ENCODE results near the gene KCNV2.

KCNV2 gene

GRCh38 chr9:2720179-2720654 lies 2.9 kb downstream of the KCNV2 start:
- no peak for DNase-seq (ENCODE audit: low read depth)

- DNase-seq (ENCODE audit: low read depth): no peak
These were observed 5.4 kb downstream of the KCNV2 start for GRCh38 chr9:2722715-2723114.

- no peak for DNase-seq (ENCODE audit: low read depth)
These were observed 6.2 kb downstream of the KCNV2 start for GRCh38 chr9:2723376-2724065.

- no peak for DNase-seq (ENCODE audit: low read depth)
These were observed 7.8 kb downstream of the KCNV2 start for GRCh38 chr9:2725126-2725525.

GRCh38 chr9:2725898-2726649 lies 8.8 kb downstream of the KCNV2 start:
- no peak for DNase-seq (ENCODE audit: low read depth)

- no peak for DNase-seq (ENCODE audit: low read depth)
These were observed 9.5 kb downstream of the KCNV2 start for GRCh38 chr9:2726650-2727340.

GRCh38 chr9:2727374-2727773 lies 10.1 kb downstream of the KCNV2 start:
- DNase-seq (ENCODE audit: low read depth): no peak

- DNase-seq (ENCODE audit: low read depth): no peak
These were observed 10.8 kb downstream of the KCNV2 start for GRCh38 chr9:2727966-2728613.

GRCh38 chr9:2729003-2729402 lies 11.7 kb downstream of the KCNV2 start:
- no peak for DNase-seq (ENCODE audit: low read depth)

- no peak for DNase-seq (ENCODE audit: low read depth)
These were observed 12.4 kb downstream of the KCNV2 start for GRCh38 chr9:2729721-2730120.

GRCh38 chr9:2730971-2731370 lies 13.7 kb downstream of the KCNV2 start:
- no peak for DNase-seq (ENCODE audit: low read depth)

GRCh38 chr9:2732492-2732891 lies 15.2 kb downstream of the KCNV2 start:
- no peak for DNase-seq (ENCODE audit: low read depth)

GRCh38 chr9:2740616-2741015 lies 23.3 kb downstream of the KCNV2 start:
- no peak for DNase-seq (ENCODE audit: low read depth)

- no peak for DNase-seq (ENCODE audit: low read depth)
These were observed 24.3 kb downstream of the KCNV2 start for GRCh38 chr9:2741441-2742158.

GRCh38 chr9:2742214-2742613 lies 24.9 kb downstream of the KCNV2 start:
- DNase-seq (ENCODE audit: low read depth): no peak

- no peak for DNase-seq (ENCODE audit: low read depth)
These were observed 26.7 kb downstream of the KCNV2 start for GRCh38 chr9:2743937-2744529.

GRCh38 chr9:2745560-2746380 lies 28.5 kb downstream of the KCNV2 start:
- DNase-seq (ENCODE audit: low read depth): no peak

- no peak for DNase-seq (ENCODE audit: low read depth)
These were observed 32.2 kb downstream of the KCNV2 start for GRCh38 chr9:2749485-2749884.

- DNase-seq (ENCODE audit: low read depth): no peak
These were observed 38.0 kb downstream of the KCNV2 start for GRCh38 chr9:2755285-2755684.

GRCh38 chr9:2758162-2758897 lies 41.0 kb downstream of the KCNV2 start:
- no peak for DNase-seq (ENCODE audit: low read depth)
